Measurements from ENCODE around the gene LINGO4.

Gene LINGO4, protein sequence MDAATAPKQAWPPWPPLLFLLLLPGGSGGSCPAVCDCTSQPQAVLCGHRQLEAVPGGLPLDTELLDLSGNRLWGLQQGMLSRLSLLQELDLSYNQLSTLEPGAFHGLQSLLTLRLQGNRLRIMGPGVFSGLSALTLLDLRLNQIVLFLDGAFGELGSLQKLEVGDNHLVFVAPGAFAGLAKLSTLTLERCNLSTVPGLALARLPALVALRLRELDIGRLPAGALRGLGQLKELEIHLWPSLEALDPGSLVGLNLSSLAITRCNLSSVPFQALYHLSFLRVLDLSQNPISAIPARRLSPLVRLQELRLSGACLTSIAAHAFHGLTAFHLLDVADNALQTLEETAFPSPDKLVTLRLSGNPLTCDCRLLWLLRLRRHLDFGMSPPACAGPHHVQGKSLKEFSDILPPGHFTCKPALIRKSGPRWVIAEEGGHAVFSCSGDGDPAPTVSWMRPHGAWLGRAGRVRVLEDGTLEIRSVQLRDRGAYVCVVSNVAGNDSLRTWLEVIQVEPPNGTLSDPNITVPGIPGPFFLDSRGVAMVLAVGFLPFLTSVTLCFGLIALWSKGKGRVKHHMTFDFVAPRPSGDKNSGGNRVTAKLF

DNA sequence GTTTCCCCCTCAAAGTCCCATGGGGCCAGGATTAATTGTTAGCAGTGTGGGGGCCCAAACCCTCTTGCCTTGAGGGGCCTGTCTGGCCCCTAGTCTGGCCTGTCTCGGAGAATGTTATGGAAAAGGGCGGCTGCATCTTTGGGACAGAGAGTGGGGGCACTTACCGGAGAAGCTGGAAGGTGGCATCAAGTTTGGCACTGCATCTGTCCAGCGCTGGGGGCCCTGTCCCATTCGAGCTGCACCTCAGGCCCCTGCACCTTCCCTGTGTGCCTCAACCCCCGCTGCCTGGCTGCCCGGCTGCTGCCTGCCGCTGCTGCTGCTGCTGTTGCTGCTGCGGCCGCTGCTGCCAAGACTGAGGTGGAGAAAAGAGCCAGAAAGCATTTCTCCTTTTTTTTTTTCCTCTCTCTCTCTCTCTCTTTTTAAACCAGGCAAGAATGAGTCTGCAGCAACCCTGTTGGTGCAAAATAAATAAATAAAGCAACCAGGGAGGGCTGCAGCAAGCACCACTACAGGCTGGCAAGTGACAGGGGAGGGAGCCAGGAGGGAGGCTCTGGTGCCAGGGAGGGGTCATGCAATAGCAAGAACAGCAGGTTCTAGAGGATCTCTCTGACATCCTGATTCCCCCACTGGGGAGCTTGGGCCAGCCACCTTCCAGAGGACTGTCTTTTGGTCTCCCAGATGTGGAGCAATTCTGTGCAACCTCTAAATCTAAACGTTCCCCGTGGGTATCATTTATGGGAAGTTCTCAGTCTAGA, at the start of gene LINGO4:
Gene LINGO4, minus strand, starts transcription at position 354 of the 755 bp plus-strand sequence. CDS start 2,715 bp downstream, outside the sequence.
- no peak for ATAC-seq
- TF ChIP-seq, protein P1, sequence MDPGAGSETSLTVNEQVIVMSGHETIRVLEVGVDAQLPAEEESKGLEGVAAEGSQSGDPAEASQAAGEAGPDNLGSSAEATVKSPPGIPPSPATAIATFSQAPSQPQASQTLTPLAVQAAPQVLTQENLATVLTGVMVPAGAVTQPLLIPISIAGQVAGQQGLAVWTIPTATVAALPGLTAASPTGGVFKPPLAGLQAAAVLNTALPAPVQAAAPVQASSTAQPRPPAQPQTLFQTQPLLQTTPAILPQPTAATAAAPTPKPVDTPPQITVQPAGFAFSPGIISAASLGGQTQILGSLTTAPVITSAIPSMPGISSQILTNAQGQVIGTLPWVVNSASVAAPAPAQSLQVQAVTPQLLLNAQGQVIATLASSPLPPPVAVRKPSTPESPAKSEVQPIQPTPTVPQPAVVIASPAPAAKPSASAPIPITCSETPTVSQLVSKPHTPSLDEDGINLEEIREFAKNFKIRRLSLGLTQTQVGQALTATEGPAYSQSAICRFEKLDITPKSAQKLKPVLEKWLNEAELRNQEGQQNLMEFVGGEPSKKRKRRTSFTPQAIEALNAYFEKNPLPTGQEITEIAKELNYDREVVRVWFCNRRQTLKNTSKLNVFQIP (CRISPR knock-in tag; IDR thresholded peaks at IDR 0.05; ENCODE audit: borderline replicate concordance, low read depth) = no peak
- TF ChIP-seq ZNF8 (CRISPR knock-in tag; IDR thresholded peaks at IDR 0.05) (no peak), ZFP3 (CRISPR knock-in tag; IDR thresholded peaks at IDR 0.05) (no peak), CSDC2 (CRISPR knock-in tag; IDR thresholded peaks at IDR 0.05) (no peak), PPARA (CRISPR knock-in tag; IDR thresholded peaks at IDR 0.05; ENCODE audit: borderline replicate concordance) (no peak), ISL1 (CRISPR knock-in tag; IDR thresholded peaks at IDR 0.05) (no peak)
- TF ChIP-seq, protein P2, sequence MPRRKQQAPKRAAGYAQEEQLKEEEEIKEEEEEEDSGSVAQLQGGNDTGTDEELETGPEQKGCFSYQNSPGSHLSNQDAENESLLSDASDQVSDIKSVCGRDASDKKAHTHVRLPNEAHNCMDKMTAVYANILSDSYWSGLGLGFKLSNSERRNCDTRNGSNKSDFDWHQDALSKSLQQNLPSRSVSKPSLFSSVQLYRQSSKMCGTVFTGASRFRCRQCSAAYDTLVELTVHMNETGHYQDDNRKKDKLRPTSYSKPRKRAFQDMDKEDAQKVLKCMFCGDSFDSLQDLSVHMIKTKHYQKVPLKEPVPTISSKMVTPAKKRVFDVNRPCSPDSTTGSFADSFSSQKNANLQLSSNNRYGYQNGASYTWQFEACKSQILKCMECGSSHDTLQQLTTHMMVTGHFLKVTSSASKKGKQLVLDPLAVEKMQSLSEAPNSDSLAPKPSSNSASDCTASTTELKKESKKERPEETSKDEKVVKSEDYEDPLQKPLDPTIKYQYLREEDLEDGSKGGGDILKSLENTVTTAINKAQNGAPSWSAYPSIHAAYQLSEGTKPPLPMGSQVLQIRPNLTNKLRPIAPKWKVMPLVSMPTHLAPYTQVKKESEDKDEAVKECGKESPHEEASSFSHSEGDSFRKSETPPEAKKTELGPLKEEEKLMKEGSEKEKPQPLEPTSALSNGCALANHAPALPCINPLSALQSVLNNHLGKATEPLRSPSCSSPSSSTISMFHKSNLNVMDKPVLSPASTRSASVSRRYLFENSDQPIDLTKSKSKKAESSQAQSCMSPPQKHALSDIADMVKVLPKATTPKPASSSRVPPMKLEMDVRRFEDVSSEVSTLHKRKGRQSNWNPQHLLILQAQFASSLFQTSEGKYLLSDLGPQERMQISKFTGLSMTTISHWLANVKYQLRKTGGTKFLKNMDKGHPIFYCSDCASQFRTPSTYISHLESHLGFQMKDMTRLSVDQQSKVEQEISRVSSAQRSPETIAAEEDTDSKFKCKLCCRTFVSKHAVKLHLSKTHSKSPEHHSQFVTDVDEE (CRISPR knock-in tag; IDR thresholded peaks at IDR 0.05) = no peak
- TF ChIP-seq, protein P3, sequence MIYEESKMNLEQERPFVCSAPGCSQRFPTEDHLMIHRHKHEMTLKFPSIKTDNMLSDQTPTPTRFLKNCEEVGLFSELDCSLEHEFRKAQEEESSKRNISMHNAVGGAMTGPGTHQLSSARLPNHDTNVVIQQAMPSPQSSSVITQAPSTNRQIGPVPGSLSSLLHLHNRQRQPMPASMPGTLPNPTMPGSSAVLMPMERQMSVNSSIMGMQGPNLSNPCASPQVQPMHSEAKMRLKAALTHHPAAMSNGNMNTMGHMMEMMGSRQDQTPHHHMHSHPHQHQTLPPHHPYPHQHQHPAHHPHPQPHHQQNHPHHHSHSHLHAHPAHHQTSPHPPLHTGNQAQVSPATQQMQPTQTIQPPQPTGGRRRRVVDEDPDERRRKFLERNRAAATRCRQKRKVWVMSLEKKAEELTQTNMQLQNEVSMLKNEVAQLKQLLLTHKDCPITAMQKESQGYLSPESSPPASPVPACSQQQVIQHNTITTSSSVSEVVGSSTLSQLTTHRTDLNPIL (CRISPR knock-in tag; IDR thresholded peaks at IDR 0.05; ENCODE audit: low read depth) = no peak

DNA sequence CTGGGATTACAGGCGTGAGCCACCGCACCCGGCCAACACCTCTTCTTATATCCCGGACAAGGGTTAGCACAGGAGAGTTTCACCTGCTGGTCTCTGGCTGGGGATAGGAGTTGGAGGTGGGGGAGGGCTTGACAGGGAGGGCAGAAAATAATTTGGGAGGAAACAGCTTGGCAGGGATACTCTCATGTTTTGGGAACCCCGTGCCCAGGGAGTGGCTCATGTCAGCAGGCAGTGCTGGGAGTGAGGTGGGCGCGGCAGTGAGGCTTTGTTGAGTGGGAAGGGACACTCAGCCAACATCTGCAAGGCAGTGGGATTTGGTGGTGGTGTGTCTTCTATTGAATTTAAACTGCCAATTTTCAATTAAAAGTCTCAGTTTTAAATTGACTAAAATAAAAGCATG, 49.4 kb upstream of the LINGO4 start:
- no peak for TF ChIP-seq RARB (CRISPR knock-in tag; IDR thresholded peaks at IDR 0.05)
- TF ChIP-seq PPARA (CRISPR knock-in tag; IDR thresholded peaks at IDR 0.05; ENCODE audit: borderline replicate concordance) = no peak
- TF ChIP-seq, protein P4, sequence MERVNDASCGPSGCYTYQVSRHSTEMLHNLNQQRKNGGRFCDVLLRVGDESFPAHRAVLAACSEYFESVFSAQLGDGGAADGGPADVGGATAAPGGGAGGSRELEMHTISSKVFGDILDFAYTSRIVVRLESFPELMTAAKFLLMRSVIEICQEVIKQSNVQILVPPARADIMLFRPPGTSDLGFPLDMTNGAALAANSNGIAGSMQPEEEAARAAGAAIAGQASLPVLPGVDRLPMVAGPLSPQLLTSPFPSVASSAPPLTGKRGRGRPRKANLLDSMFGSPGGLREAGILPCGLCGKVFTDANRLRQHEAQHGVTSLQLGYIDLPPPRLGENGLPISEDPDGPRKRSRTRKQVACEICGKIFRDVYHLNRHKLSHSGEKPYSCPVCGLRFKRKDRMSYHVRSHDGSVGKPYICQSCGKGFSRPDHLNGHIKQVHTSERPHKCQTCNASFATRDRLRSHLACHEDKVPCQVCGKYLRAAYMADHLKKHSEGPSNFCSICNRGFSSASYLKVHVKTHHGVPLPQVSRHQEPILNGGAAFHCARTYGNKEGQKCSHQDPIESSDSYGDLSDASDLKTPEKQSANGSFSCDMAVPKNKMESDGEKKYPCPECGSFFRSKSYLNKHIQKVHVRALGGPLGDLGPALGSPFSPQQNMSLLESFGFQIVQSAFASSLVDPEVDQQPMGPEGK (CRISPR knock-in tag; IDR thresholded peaks at IDR 0.05; ENCODE audit: borderline replicate concordance) = no peak
- no peak for TF ChIP-seq ESRRG (CRISPR knock-in tag; IDR thresholded peaks at IDR 0.05)
- TF ChIP-seq TOX (CRISPR knock-in tag; IDR thresholded peaks at IDR 0.05; ENCODE audit: borderline replicate concordance) = no peak
- TF ChIP-seq, protein P3 (CRISPR knock-in tag; IDR thresholded peaks at IDR 0.05; ENCODE audit: low read depth) = no peak
- TF ChIP-seq OSR1 (CRISPR knock-in tag; IDR thresholded peaks at IDR 0.05) = no peak
- TF ChIP-seq GLIS3 (CRISPR knock-in tag; IDR thresholded peaks at IDR 0.05) = no peak
- TF ChIP-seq TCF4 (CRISPR knock-in tag; IDR thresholded peaks at IDR 0.05; ENCODE audit: borderline replicate concordance) = no peak
- TF ChIP-seq SNAI2 (CRISPR knock-in tag; IDR thresholded peaks at IDR 0.05) = no peak
- TF ChIP-seq, protein P1 (CRISPR knock-in tag; IDR thresholded peaks at IDR 0.05; ENCODE audit: borderline replicate concordance, low read depth) = no peak
- no peak for TF ChIP-seq CSDC2 (CRISPR knock-in tag; IDR thresholded peaks at IDR 0.05)
- no peak for TF ChIP-seq ZC3H10 (CRISPR knock-in tag; IDR thresholded peaks at IDR 0.05)
- TF ChIP-seq ZNF70 (CRISPR knock-in tag; IDR thresholded peaks at IDR 0.05) = no peak
- TF ChIP-seq BACH2 (CRISPR knock-in tag; IDR thresholded peaks at IDR 0.05; ENCODE audit: borderline replicate concordance) = no peak
- TF ChIP-seq ZFP30 (CRISPR knock-in tag; IDR thresholded peaks at IDR 0.05) = no peak
- no peak for ATAC-seq
